ENCODE results near the gene ZSCAN9.

Gene ZSCAN9

GRCh38 chr6:28269492-28269891 lies 44.4 kb downstream of the ZSCAN9 start:
- DNase-seq: peak; percentile 50

DNA sequence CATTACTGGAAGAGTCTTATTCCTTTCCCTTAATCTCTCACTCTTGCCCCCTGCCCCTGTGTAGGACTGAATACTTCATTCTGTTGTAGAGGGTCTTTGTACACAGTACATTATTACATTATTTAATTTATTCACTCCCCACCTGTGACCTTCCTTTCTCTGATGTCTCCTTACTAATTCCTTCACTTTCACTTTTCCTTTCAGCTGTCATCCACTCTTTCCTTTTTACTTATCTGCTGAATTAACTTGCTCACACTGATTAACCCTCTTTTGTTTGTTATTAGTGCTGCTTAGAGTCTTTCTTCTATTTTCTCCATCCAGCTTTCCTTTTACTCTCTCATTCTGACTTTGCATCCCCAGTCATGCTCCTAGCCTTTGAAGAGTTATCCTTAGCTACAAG lies 49.8 kb downstream of the ZSCAN9 start:
- no peak for DNase-seq

DNA sequence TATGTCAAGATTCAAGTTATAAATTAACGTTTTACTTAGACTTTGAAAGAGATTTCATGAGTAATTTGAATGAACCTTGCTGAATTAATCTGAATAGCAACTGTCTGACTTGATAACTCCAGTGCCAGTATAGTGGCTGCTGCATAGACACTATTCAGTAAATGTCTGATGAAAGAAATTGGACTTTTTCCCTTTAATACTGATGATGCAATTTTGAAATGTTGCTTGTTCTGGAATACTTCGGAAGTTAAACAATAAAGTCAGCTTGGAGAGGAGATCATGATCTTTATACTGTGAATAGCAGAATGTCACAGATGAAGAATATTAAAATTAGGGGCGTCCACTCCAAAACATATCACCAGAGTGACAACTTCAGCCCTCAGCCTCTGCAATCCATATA lies 52.7 kb downstream of the ZSCAN9 start:
- no peak for DNase-seq

DNA sequence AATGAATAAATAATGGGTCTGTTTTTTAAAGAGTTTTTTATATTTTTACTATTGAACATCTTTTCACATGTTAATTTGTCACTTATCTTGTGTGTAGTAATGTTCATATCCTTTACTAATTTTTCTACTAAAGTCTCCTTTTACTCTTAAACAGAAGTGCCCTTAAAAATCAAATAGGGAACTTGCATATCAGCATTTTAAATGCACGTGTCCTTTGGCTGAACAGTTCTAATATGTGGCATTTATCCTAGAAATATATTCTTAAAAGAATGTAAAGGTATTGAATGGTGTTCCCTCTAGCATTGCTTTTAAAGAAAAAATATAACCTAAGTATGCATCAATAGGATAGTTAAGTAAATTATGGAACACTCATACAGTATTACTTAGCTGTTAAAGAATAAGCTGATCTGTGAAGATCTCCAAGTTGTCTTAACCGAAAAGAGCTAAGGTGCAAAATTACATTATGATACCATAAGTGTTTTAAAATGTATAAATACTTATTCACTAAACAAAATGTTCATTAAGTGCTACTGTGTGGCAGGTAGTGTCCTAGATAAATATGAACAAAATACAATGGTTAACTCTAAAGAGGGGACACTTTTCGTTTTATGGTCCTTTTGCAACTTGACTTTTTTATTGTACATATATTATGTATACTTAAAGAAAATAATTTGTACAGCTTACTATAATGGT lies 55.7 kb downstream of the ZSCAN9 start:
- DNase-seq: no peak

- peak; percentile 89 for DNase-seq
Observed at GRCh38 chr6:28281288-28282064, 56.4 kb downstream of the ZSCAN9 start, which contains the start of gene PGBD1. Gene PGBD1, plus strand, starts transcription at chr6:28281572. Its CDS starts 2,242 bp downstream, at chr6:28283814.

DNA sequence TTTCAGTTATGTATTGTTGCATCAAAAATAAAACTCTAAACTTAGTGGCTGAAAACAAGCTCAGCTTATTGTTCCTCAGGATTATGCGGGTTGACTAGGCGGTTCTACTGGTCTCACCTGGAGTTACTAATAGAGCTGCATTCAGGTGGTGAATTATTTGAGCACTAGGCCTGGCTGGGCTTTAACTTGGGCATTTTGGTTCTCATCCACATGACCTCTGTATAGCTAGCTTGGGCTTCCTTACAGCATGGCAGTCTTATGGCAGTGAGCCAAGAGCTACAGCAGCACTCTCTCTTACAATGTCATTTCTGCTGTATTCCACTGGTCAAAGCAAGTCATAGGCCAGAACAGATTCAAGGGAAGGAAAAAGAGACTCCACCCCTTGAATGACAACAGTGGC lies 57.9 kb downstream of the ZSCAN9 start:
- peak; percentile 16 for DNase-seq
